Endodermal cell (in vitro differentiated cells): ENCODE measurements around the gene NCMAP. TPM values are rescaled to one million over a fixed set of nuclear protein-coding genes. Genes with fewer than 3 reads are reported as not detected.

Experiments used
- DNase-seq: peaks from one replicate; pipeline ENCODE4 v3.0.0-alpha.2; 2017
- H3K27ac ChIP-seq: 2 replicates; pipeline ENCODE4 v1.5.1; 2013; ENCODE audit warnings: mild to moderate bottlenecking, low read depth, low read length, moderate library complexity
- H3K27me3 ChIP-seq: 2 replicates; pipeline ENCODE4 v1.6.1; 2013; ENCODE audit warnings: mild to moderate bottlenecking, low read length, moderate library complexity; ENCODE audit not compliant: insufficient read depth, control insufficient read depth, poor library complexity, severe bottlenecking
- H3K36me3 ChIP-seq: 2 replicates; pipeline ENCODE4 v1.7.0; 2013; ENCODE audit warnings: mild to moderate bottlenecking, low read length, moderate library complexity; ENCODE audit not compliant: control insufficient read depth, insufficient read depth
- H3K4me1 ChIP-seq: one replicate; pipeline ENCODE4 v1.7.0; 2013; ENCODE audit warnings: low read length; ENCODE audit not compliant: control insufficient read depth, insufficient read depth
- H3K4me3 ChIP-seq: 2 replicates; pipeline ENCODE4 v1.5.1; 2013; ENCODE audit warnings: mild to moderate bottlenecking, low read length, moderate library complexity
- H3K9ac ChIP-seq: 2 replicates; pipeline ENCODE4 v1.6.1; 2013; ENCODE audit warnings: mild to moderate bottlenecking, low read length, moderate library complexity; ENCODE audit not compliant: poor library complexity, severe bottlenecking; ENCODE audit errors: extremely low read depth
- H3K9me3 ChIP-seq: 2 replicates; pipeline ENCODE4 v1.6.1; 2013; ENCODE audit warnings: mild to moderate bottlenecking, low read length, moderate library complexity; ENCODE audit not compliant: control insufficient read depth
- H3K27ac Mint-ChIP-seq: 2 replicates; pipeline ENCODE4 v1.8.0; 2020; ENCODE audit warnings: mixed read lengths
- H3K27me3 Mint-ChIP-seq: 2 replicates; pipeline ENCODE4 v1.8.0; 2021; ENCODE audit warnings: mild to moderate bottlenecking, mixed read lengths; ENCODE audit not compliant: insufficient read depth
- H3K36me3 Mint-ChIP-seq: 2 replicates; pipeline ENCODE4 v1.8.0; 2020; ENCODE audit warnings: low read depth, mixed read lengths
- H3K4me1 Mint-ChIP-seq: 2 replicates; pipeline ENCODE4 v1.8.0; 2020; ENCODE audit warnings: mixed read lengths
- H3K4me3 Mint-ChIP-seq: 2 replicates; pipeline ENCODE4 v1.8.0; 2020; ENCODE audit warnings: mild to moderate bottlenecking, moderate library complexity, mixed read lengths
- H3K9me3 Mint-ChIP-seq: 2 replicates; pipeline ENCODE4 v1.8.0; 2020; ENCODE audit warnings: mild to moderate bottlenecking, mixed read lengths
- CTCF ChIP-seq: fragments of 200-600 bp; sonication (generic); conservative IDR thresholded peaks from 2 replicates; pipeline ENCODE4 v1.5.0; 2021; ENCODE audit warnings: antibody characterized with exemption, mild to moderate bottlenecking
- WGBS, 2 experiments: methylation state at CpG; one replicate each; pipeline versions ENCODE4 v1.1.5 to v1.1.7; 2013; ENCODE audit warnings: missing lambda C conversion rate in 2 of 2, mixed read lengths in 1 of 2; ENCODE audit not compliant: insufficient coverage in 1 of 2, insufficient read length in 1 of 2; 5-methylcytosine and 5-hydroxymethylcytosine counted together
- total RNA-seq, 2 donors: library from RNA; stranded (reverse); fragmentation: NEBNext Ultra II Directional in 1 of 2; extraction: Animal tissue kit (Norgen Biotek cat#: 25700) in 1 of 2; gene quantifications; 2 replicates in 1 of 2; 3 replicates in 1 of 2; pipeline ENCODE4 v1.2.1, GENCODE V29; 2021

Gene NCMAP
- total RNA-seq, 2 donors from 2014 or later: 0.15 to 0.42 TPM

GRCh38 chr1:24544239-24544638, 11.6 kb upstream of the NCMAP start:
- DNase-seq: no peak
- Mint-ChIP-seq H3K9me3 (no peaks in the 10 kb centered on the region), H3K27ac (no peak overlapping the region), H3K27me3 (no peaks in the 10 kb centered on the region), H3K4me1 (peaks cover 3% of the 10 kb centered on the region), H3K4me3 (no peak overlapping the region), H3K36me3 (peaks cover under 1% of the 10 kb centered on the region)
- Histone ChIP-seq H3K27ac (no peak overlapping the region), H3K4me1 (no peaks in the 10 kb centered on the region), H3K9me3 (no peaks in the 10 kb centered on the region), H3K9ac (no peak overlapping the region), H3K4me3 (no peak overlapping the region), H3K27me3 (no peaks in the 10 kb centered on the region), H3K36me3 (peaks cover 4% of the 10 kb centered on the region)
- no peak for TF ChIP-seq CTCF

GRCh38 chr1:24545662-24546061, 10.2 kb upstream of the NCMAP start:
- Histone ChIP-seq H3K36me3 (no peaks in the 10 kb centered on the region), H3K4me1 (no peaks in the 10 kb centered on the region), H3K9ac (no peak overlapping the region), H3K27me3 (no peaks in the 10 kb centered on the region), H3K27ac (no peak overlapping the region), H3K9me3 (no peaks in the 10 kb centered on the region), H3K4me3 (no peak overlapping the region)
- 83 to 88% methylated on average over 1 of the region's 1 CpG for WGBS, 2 experiments
- H3K27me3 Mint-ChIP-seq: no peaks in the 10 kb centered on the region
- H3K4me1 Mint-ChIP-seq: peaks cover 3% of the 10 kb centered on the region
- no peak overlapping the region for H3K4me3 Mint-ChIP-seq
- no peak overlapping the region for H3K27ac Mint-ChIP-seq
- no peaks in the 10 kb centered on the region for H3K36me3 Mint-ChIP-seq
- no peaks in the 10 kb centered on the region for H3K9me3 Mint-ChIP-seq
- DNase-seq: no peak
- no peak for TF ChIP-seq CTCF

GRCh38 chr1:24547195-24547594, 8.7 kb upstream of the NCMAP start:
- H3K9me3 Mint-ChIP-seq: no peaks in the 10 kb centered on the region

More at GRCh38 chr1:24547195-24547594, 8.7 kb upstream of the NCMAP start:
- no peak for DNase-seq
- no peaks in the 10 kb centered on the region for H3K27me3 Mint-ChIP-seq
- no peak overlapping the region for H3K27ac Mint-ChIP-seq
- no peak for TF ChIP-seq CTCF
- H3K9me3 ChIP-seq: no peaks in the 10 kb centered on the region
- H3K27me3 ChIP-seq: no peaks in the 10 kb centered on the region
- H3K36me3 Mint-ChIP-seq: no peaks in the 10 kb centered on the region
- peaks cover 3% of the 10 kb centered on the region for H3K4me1 Mint-ChIP-seq
- no peaks in the 10 kb centered on the region for H3K4me1 ChIP-seq
- H3K4me3 Mint-ChIP-seq: no peak overlapping the region
- no peak overlapping the region for H3K27ac ChIP-seq
- H3K4me3 ChIP-seq: no peak overlapping the region
- 83 to 88% methylated on average over 2 to 5 of the region's 5 CpGs for WGBS, 2 experiments
- no peak overlapping the region for H3K9ac ChIP-seq
- no peaks in the 10 kb centered on the region for H3K36me3 ChIP-seq
